H9 (cell line): Measurements from ENCODE around the gene GABBR2. TPM values are rescaled to one million over a fixed set of nuclear protein-coding genes. Genes with fewer than 3 reads are reported as not detected.

ENCODE experiments used
- DNase-seq: peaks from one replicate; pipeline ENCODE4 v3.0.0-alpha.2; 2017
- H2AFZ ChIP-seq: one replicate; pipeline ENCODE4 v1.6.1; 2013; ENCODE audit warnings: mild to moderate bottlenecking, low read length, control low read depth, moderate library complexity
- H2AK5ac ChIP-seq: 2 replicates; pipeline ENCODE4 v1.6.1; 2013; ENCODE audit warnings: low read length, control low read depth, mixed read lengths; ENCODE audit not compliant: insufficient read length
- H2BK120ac ChIP-seq: one replicate; pipeline ENCODE4 v1.6.1; 2013; ENCODE audit warnings: low read depth, mild to moderate bottlenecking, low read length, control low read depth, inconsistent platforms; ENCODE audit not compliant: poor library complexity, severe bottlenecking
- H2BK12ac ChIP-seq: 2 replicates; pipeline ENCODE4 v1.6.1; 2013; ENCODE audit warnings: low read length, control low read depth, mixed read lengths, low read depth; ENCODE audit not compliant: insufficient read length
- H2BK15ac ChIP-seq: 2 replicates; pipeline ENCODE4 v1.6.1; 2013; ENCODE audit warnings: low read depth, low read length, control low read depth
- H2BK20ac ChIP-seq: one replicate; pipeline ENCODE4 v1.6.1; 2013; ENCODE audit warnings: low read depth, mild to moderate bottlenecking, low read length, control low read depth, inconsistent platforms; ENCODE audit not compliant: poor library complexity, severe bottlenecking
- H2BK5ac ChIP-seq: 2 replicates; pipeline ENCODE4 v1.6.1; 2013; ENCODE audit warnings: low read length, control low read depth, mixed read lengths; ENCODE audit not compliant: insufficient read length
- H3K14ac ChIP-seq: 2 replicates; pipeline ENCODE4 v1.6.1; 2013; ENCODE audit warnings: low read length, control low read depth; ENCODE audit not compliant: insufficient read depth
- H3K18ac ChIP-seq: 2 replicates; pipeline ENCODE4 v1.6.1; 2013; ENCODE audit warnings: low read depth, mild to moderate bottlenecking, mixed read lengths, low read length, control low read depth; ENCODE audit not compliant: insufficient read length
- H3K23ac ChIP-seq: 2 replicates; pipeline ENCODE4 v1.6.1; 2013; ENCODE audit warnings: low read length, control low read depth, mixed read lengths, low read depth; ENCODE audit not compliant: insufficient read length
- H3K23me2 ChIP-seq: 2 replicates; pipeline ENCODE4 v1.6.1; 2013; ENCODE audit warnings: low read depth, mild to moderate bottlenecking, mixed read lengths, low read length, control low read depth; ENCODE audit not compliant: insufficient read length, poor library complexity, severe bottlenecking
- H3K27ac ChIP-seq: 2 replicates; pipeline ENCODE4 v1.5.1; 2013; ENCODE audit warnings: low read length, control low read depth, mixed read lengths, low read depth; ENCODE audit not compliant: insufficient read length
- H3K27me3 ChIP-seq: 2 replicates; pipeline ENCODE4 v1.6.1; 2013; ENCODE audit warnings: low read length, control low read depth, inconsistent platforms; ENCODE audit not compliant: insufficient read depth
- H3K4ac ChIP-seq: 2 replicates; pipeline ENCODE4 v1.6.1; 2013; ENCODE audit warnings: low read depth, mild to moderate bottlenecking, control low read depth, inconsistent platforms, low read length, moderate library complexity
- H3K4me1 ChIP-seq: 2 replicates; pipeline ENCODE4 v1.6.1; 2013; ENCODE audit warnings: low read length, control low read depth, inconsistent platforms; ENCODE audit not compliant: insufficient read depth
- H3K4me2 ChIP-seq: 2 replicates; pipeline ENCODE4 v1.6.1; 2013; ENCODE audit warnings: low read length, control low read depth, mixed read lengths; ENCODE audit not compliant: insufficient read length, insufficient read depth
- H3K56ac ChIP-seq: 2 replicates; pipeline ENCODE4 v1.6.1; 2013; ENCODE audit warnings: low read depth, mild to moderate bottlenecking, mixed read lengths, low read length, control low read depth; ENCODE audit not compliant: insufficient read length
- H3K79me1 ChIP-seq: 2 replicates; pipeline ENCODE4 v1.6.1; 2013; ENCODE audit warnings: low read depth, mild to moderate bottlenecking, moderate library complexity, low read length, control low read depth, inconsistent platforms; ENCODE audit not compliant: insufficient read depth, poor library complexity, severe bottlenecking
- H3K79me2 ChIP-seq: 2 replicates; pipeline ENCODE4 v1.6.1; 2013; ENCODE audit warnings: low read length, control low read depth, inconsistent platforms; ENCODE audit not compliant: insufficient read depth
- H3K9ac ChIP-seq: 2 replicates; pipeline ENCODE4 v1.6.1; 2013; ENCODE audit warnings: low read length, control low read depth, mixed read lengths; ENCODE audit not compliant: insufficient read length; ENCODE audit errors: extremely low read depth
- H3K9me3 ChIP-seq: one replicate; pipeline ENCODE4 v1.6.1; 2013; ENCODE audit warnings: low read depth, low read length, inconsistent platforms; ENCODE audit not compliant: control insufficient read depth
- H3T11ph ChIP-seq: one replicate; pipeline ENCODE4 v1.6.1; 2013; ENCODE audit warnings: mild to moderate bottlenecking, low read length, control low read depth, inconsistent platforms
- H4K20me1 ChIP-seq: one replicate; pipeline ENCODE4 v1.6.1; 2013; ENCODE audit not compliant: control insufficient read depth, insufficient read length, insufficient read depth
- H4K5ac ChIP-seq: 2 replicates; pipeline ENCODE4 v1.6.1; 2013; ENCODE audit warnings: low read depth, mild to moderate bottlenecking, mixed read lengths, low read length, control low read depth; ENCODE audit not compliant: insufficient read length
- H4K8ac ChIP-seq: replicated peaks from 2 replicates; pipeline ENCODE4 v1.6.1; 2013; ENCODE audit warnings: low read length, control low read depth, mixed read lengths, low read depth; ENCODE audit not compliant: insufficient read length
- H4K91ac ChIP-seq: 2 replicates; pipeline ENCODE4 v1.6.1; 2013; ENCODE audit warnings: low read depth, mild to moderate bottlenecking, moderate library complexity, mixed read lengths, low read length, control low read depth; ENCODE audit not compliant: insufficient read length
- H3K27ac Mint-ChIP-seq, 3 experiments: 2 replicates in 2 of 3; 3 replicates in 1 of 3; pipeline ENCODE4 v1.8.0; 2020 to 2021; ENCODE audit warnings: mixed read lengths in 3 of 3, mild to moderate bottlenecking in 1 of 3, moderate library complexity in 1 of 3
- H3K27me3 Mint-ChIP-seq: 2 replicates; pipeline ENCODE4 v1.8.0; 2021; ENCODE audit warnings: low read depth, mild to moderate bottlenecking, moderate library complexity, mixed read lengths
- H3K36me3 Mint-ChIP-seq, 3 experiments: 2 replicates in 2 of 3; 3 replicates in 1 of 3; pipeline ENCODE4 v1.8.0; 2020 to 2021; ENCODE audit warnings: low read depth in 3 of 3, mixed read lengths in 3 of 3; ENCODE audit not compliant: insufficient read depth in 1 of 3
- H3K4me1 Mint-ChIP-seq, 2 experiments: 2 replicates each; pipeline ENCODE4 v1.8.0; 2020; ENCODE audit warnings: mixed read lengths in 2 of 2
- H3K4me3 Mint-ChIP-seq, 2 experiments: 2 replicates in 1 of 2; 3 replicates in 1 of 2; pipeline ENCODE4 v1.8.0; 2020 to 2021; ENCODE audit warnings: mild to moderate bottlenecking in 2 of 2, mixed read lengths in 2 of 2, moderate library complexity in 1 of 2
- H3K9me3 Mint-ChIP-seq, 2 experiments: 2 replicates in 1 of 2; 3 replicates in 1 of 2; pipeline ENCODE4 v1.8.0; 2020; ENCODE audit warnings: mild to moderate bottlenecking in 2 of 2, mixed read lengths in 2 of 2, moderate library complexity in 1 of 2
- CTCF ChIP-seq: fragments of 200-600 bp; sonication (generic); conservative IDR thresholded peaks from 3 replicates; pipeline ENCODE4 v1.8.0; 2021; ENCODE audit warnings: antibody characterized with exemption, mild to moderate bottlenecking
- WGBS: extraction: QIAGEN DNeasy Blood & Tissue Kit; methylation state at CpG from one replicate; pipeline ENCODE4 v1.1.7; 2013; ENCODE audit warnings: missing lambda C conversion rate, low lambda C conversion rate, mixed read lengths; ENCODE audit not compliant: insufficient read length; ENCODE audit errors: extremely low coverage; 5-methylcytosine and 5-hydroxymethylcytosine counted together
- total RNA-seq: library from RNA; stranded (reverse); gene quantifications from 2 replicates; pipeline ENCODE4 v1.2.1, GENCODE V29; 2021

The GABBR2 gene
- total RNA-seq, 1 experiment from 2014 or later = 0.66 TPM

- H3K9me3 ChIP-seq = peaks cover 11% of the 10 kb centered on the region
- H2BK12ac ChIP-seq = no peak overlapping the region
- DNase-seq = no peak
- H3K4me1 Mint-ChIP-seq = no peaks in the 10 kb centered on the region
- H3K27ac Mint-ChIP-seq = no peak overlapping the region
- no peak overlapping the region for H3K14ac ChIP-seq
- H4K5ac ChIP-seq = no peak overlapping the region
- no peaks in the 10 kb centered on the region for H4K20me1 ChIP-seq
- no peak overlapping the region for H3K4ac ChIP-seq
- no peak overlapping the region for H2AFZ ChIP-seq
- H2BK5ac ChIP-seq = no peak overlapping the region
- H3K56ac ChIP-seq = no peak overlapping the region
- no CpG with 5 or more reads among the region's 1 CpG for WGBS
- H3K23ac ChIP-seq = no peak overlapping the region
- H4K91ac ChIP-seq = no peak overlapping the region
- no peaks in the 10 kb centered on the region for H3K23me2 ChIP-seq
- H3K27ac ChIP-seq = no peak overlapping the region
- no peak overlapping the region for H3T11ph ChIP-seq
- H2BK20ac ChIP-seq = no peak overlapping the region
- H3K18ac ChIP-seq = no peak overlapping the region
- H4K8ac ChIP-seq = no peak overlapping the region
- H3K79me2 ChIP-seq = no peaks in the 10 kb centered on the region
- H3K9me3 Mint-ChIP-seq = peaks cover 17 to 21% of the 10 kb centered on the region in 2 experiments
- no peak overlapping the region for H2BK120ac ChIP-seq
- no peaks in the 10 kb centered on the region for H3K79me1 ChIP-seq
- peaks cover 2 to 12% (median 7%) of the 10 kb centered on the region in 3 experiments; a peak in 5 of 7 replicates for H3K36me3 Mint-ChIP-seq
- H3K4me2 ChIP-seq = no peak overlapping the region
- no peak for TF ChIP-seq CTCF
- H3K27me3 Mint-ChIP-seq = no peaks in the 10 kb centered on the region; the same call in 1 of the 2 replicates
- H3K9ac ChIP-seq = no peak overlapping the region
- H2BK15ac ChIP-seq = no peak overlapping the region
- no peak overlapping the region for H2AK5ac ChIP-seq
- H3K27me3 ChIP-seq = no peaks in the 10 kb centered on the region
- no peak overlapping the region for H3K4me3 Mint-ChIP-seq
- H3K4me1 ChIP-seq = no peaks in the 10 kb centered on the region
These were observed 343.0 kb downstream of the GABBR2 start for GRCh38 chr9:98365781-98366180.
